BE2C (cell line): ENCODE measurements around the gene NR5A2.

Experiments
- DNase-seq: peaks from one replicate; pipeline ENCODE4 v3.0.0-alpha.2; 2020
- H3K27me3 ChIP-seq: fragments of 250-450 bp; sonication (Bioruptor Pico); 2 replicates; pipeline ENCODE4 v1.5.1; 2020; ENCODE audit warnings: mild to moderate bottlenecking
- H3K36me3 ChIP-seq: fragments of 250-450 bp; sonication (Bioruptor Pico); 2 replicates; pipeline ENCODE4 v1.5.1; 2020; ENCODE audit warnings: mild to moderate bottlenecking
- H3K4me1 ChIP-seq: fragments of 250-450 bp; sonication (Bioruptor Pico); 2 replicates; pipeline ENCODE4 v1.5.1; 2020
- H3K4me3 ChIP-seq: 2 replicates; pipeline ENCODE4 v1.5.1; 2011; ENCODE audit warnings: low read depth, low read length
- H3K9me3 ChIP-seq: fragments of 250-450 bp; sonication (Bioruptor Pico); 2 replicates; pipeline ENCODE4 v1.5.1; 2020
- CTCF ChIP-seq: IDR thresholded peaks from 2 replicates; pipeline ENCODE4 v1.5.1; 2012; ENCODE audit warnings: mild to moderate bottlenecking, low read depth, low read length

Gene NR5A2

DNA sequence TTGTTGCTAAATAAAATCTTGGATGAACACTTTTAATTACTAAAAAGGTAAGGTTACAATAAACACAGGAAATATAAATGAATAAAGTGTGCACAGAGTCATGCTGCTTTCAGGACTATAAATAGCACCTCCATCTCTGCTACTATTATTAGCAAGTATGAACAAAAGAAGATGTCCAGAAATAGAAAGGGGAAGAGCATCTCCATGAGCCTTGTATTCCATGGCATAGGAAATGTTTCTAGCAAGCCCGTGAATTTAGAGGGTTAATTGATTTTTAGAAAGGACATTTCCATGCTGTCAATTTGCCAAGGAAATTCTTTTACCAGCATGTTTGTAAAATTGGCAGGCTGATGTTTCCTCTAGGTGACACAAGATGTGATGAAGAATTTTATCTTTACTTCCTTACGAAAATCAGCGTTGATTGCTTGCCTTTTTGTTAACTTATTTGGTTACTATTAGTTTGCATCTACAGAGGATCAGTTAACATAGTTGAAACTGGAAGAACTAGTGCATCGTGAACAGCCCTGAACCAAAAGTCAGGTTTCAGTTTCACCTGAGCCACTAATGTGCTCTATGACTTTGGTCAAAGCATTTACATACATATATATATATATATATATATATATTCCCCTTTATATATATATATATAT, 45.3 kb downstream of the NR5A2 start:
- Histone ChIP-seq H3K36me3 (no peaks in the 10 kb centered on the region), H3K27me3 (peaks cover 80% of the 10 kb centered on the region), H3K9me3 (no peaks in the 10 kb centered on the region), H3K4me1 (no peaks in the 10 kb centered on the region), H3K4me3 (no peak overlapping the region)
- TF ChIP-seq CTCF, result no peak
- DNase-seq, result no peak

- no peaks in the 10 kb centered on the region for H3K4me1 ChIP-seq
- H3K36me3 ChIP-seq, result no peaks in the 10 kb centered on the region
- no peak for TF ChIP-seq CTCF
- no peak for DNase-seq
- H3K9me3 ChIP-seq, result no peaks in the 10 kb centered on the region
- H3K27me3 ChIP-seq, result peaks cover 82% of the 10 kb centered on the region
- no peak overlapping the region for H3K4me3 ChIP-seq
These were observed 45.8 kb downstream of the NR5A2 start for GRCh38 chr1:200073286-200073637.

GRCh38 chr1:200075522-200075921, 48.0 kb downstream of the NR5A2 start:
- Histone ChIP-seq H3K4me3 (no peak overlapping the region), H3K4me1 (no peaks in the 10 kb centered on the region), H3K9me3 (no peaks in the 10 kb centered on the region), H3K27me3 (peaks cover 81% of the 10 kb centered on the region), H3K36me3 (no peaks in the 10 kb centered on the region)
- no peak for DNase-seq
- no peak for TF ChIP-seq CTCF

GRCh38 chr1:200075938-200076546, 48.5 kb downstream of the NR5A2 start:
- H3K36me3 ChIP-seq, result no peaks in the 10 kb centered on the region
- H3K4me1 ChIP-seq, result no peaks in the 10 kb centered on the region
- H3K27me3 ChIP-seq, result peaks cover 81% of the 10 kb centered on the region
- no peak for DNase-seq
- no peak overlapping the region for H3K4me3 ChIP-seq
- TF ChIP-seq CTCF, result no peak
- H3K9me3 ChIP-seq, result no peaks in the 10 kb centered on the region

- H3K4me1 ChIP-seq, result no peaks in the 10 kb centered on the region
- H3K9me3 ChIP-seq, result no peaks in the 10 kb centered on the region
- TF ChIP-seq CTCF, result no peak
- H3K4me3 ChIP-seq, result no peak overlapping the region
- H3K27me3 ChIP-seq, result peaks cover 75% of the 10 kb centered on the region
- no peak for DNase-seq
- H3K36me3 ChIP-seq, result no peaks in the 10 kb centered on the region
These were observed 51.9 kb downstream of the NR5A2 start for GRCh38 chr1:200079232-200079940.
